ENCODE data around the gene PABPN1. TPM values are rescaled to one million over a fixed set of nuclear protein-coding genes. Genes with fewer than 3 reads are reported as not detected.
A peak's percentile ranks its signal among the peaks of the same experiment; 100 is the strongest.

Gene PABPN1
- total RNA-seq, 1 donor from 2014 or later = 337 TPM

- H3K4me3 Mint-ChIP-seq = no peak overlapping the region
- DNase-seq (ENCODE audit: extremely low spot score, unreplicated experiment) = no peak
- no peak for TF ChIP-seq CTCF (conservative IDR thresholded peaks at IDR 0.05)
- no peaks in the 10 kb centered on the region for H3K9me3 Mint-ChIP-seq
- no peak overlapping the region for H3K27ac Mint-ChIP-seq
- peaks cover 24% of the 10 kb centered on the region for H3K36me3 Mint-ChIP-seq
- no peaks in the 10 kb centered on the region for H3K27me3 Mint-ChIP-seq
- H3K4me1 Mint-ChIP-seq (ENCODE audit: unreplicated experiment) = peaks cover 21% of the 10 kb centered on the region
These were observed 39.2 kb downstream of the PABPN1 start for GRCh38 chr14:23360496-23360895.

GRCh38 chr14:23361320-23361719 lies 40.1 kb downstream of the PABPN1 start:
- no peaks in the 10 kb centered on the region for H3K27me3 Mint-ChIP-seq
- H3K4me1 Mint-ChIP-seq (ENCODE audit: unreplicated experiment) = peaks cover 21% of the 10 kb centered on the region
- H3K4me3 Mint-ChIP-seq = peak overlapping the region; percentile 63
- H3K27ac Mint-ChIP-seq = peak overlapping the region; percentile 11
- TF ChIP-seq CTCF (conservative IDR thresholded peaks at IDR 0.05) = no peak
- DNase-seq (ENCODE audit: extremely low spot score, unreplicated experiment) = no peak
- H3K9me3 Mint-ChIP-seq = no peaks in the 10 kb centered on the region
- peaks cover 20% of the 10 kb centered on the region for H3K36me3 Mint-ChIP-seq

GRCh38 chr14:23361763-23362162 lies 40.5 kb downstream of the PABPN1 start:
- no peak overlapping the region for H3K27ac Mint-ChIP-seq
- peaks cover 1% of the 10 kb centered on the region for H3K27me3 Mint-ChIP-seq
- TF ChIP-seq CTCF (conservative IDR thresholded peaks at IDR 0.05) = no peak
- peaks cover 17% of the 10 kb centered on the region for H3K36me3 Mint-ChIP-seq
- H3K4me1 Mint-ChIP-seq (ENCODE audit: unreplicated experiment) = peaks cover 24% of the 10 kb centered on the region
- no peaks in the 10 kb centered on the region for H3K9me3 Mint-ChIP-seq
- peak overlapping the region; percentile 63 for H3K4me3 Mint-ChIP-seq
- DNase-seq (ENCODE audit: extremely low spot score, unreplicated experiment) = no peak

- peak overlapping the region; percentile 55 for H3K4me3 Mint-ChIP-seq
These were observed 40.9 kb downstream of the PABPN1 start for GRCh38 chr14:23362200-23362599.

GRCh38 chr14:23364164-23365035 lies 43.1 kb downstream of the PABPN1 start:
- no peak for DNase-seq (ENCODE audit: extremely low spot score, unreplicated experiment)
- Mint-ChIP-seq H3K4me3 (peak overlapping the region; percentile 96), H3K9me3 (no peaks in the 10 kb centered on the region), H3K27me3 (peaks cover 11% of the 10 kb centered on the region), H3K27ac (peak overlapping the region; percentile 96), H3K36me3 (peaks cover 10% of the 10 kb centered on the region), H3K4me1 (ENCODE audit: unreplicated experiment) (peaks cover 29% of the 10 kb centered on the region)
- no peak for TF ChIP-seq CTCF (conservative IDR thresholded peaks at IDR 0.05)

More at GRCh38 chr14:23362200-23362599, 40.9 kb downstream of the PABPN1 start:
- H3K36me3 Mint-ChIP-seq = peaks cover 17% of the 10 kb centered on the region
- no peak for DNase-seq (ENCODE audit: extremely low spot score, unreplicated experiment)
- no peak overlapping the region for H3K27ac Mint-ChIP-seq
- no peaks in the 10 kb centered on the region for H3K9me3 Mint-ChIP-seq
- peaks cover 28% of the 10 kb centered on the region for H3K4me1 Mint-ChIP-seq (ENCODE audit: unreplicated experiment)
- peak; percentile 53 for TF ChIP-seq CTCF (conservative IDR thresholded peaks at IDR 0.05)
- peaks cover 6% of the 10 kb centered on the region for H3K27me3 Mint-ChIP-seq
